ENCODE measurements around the gene ELOA.

Gene ELOA

DNA sequence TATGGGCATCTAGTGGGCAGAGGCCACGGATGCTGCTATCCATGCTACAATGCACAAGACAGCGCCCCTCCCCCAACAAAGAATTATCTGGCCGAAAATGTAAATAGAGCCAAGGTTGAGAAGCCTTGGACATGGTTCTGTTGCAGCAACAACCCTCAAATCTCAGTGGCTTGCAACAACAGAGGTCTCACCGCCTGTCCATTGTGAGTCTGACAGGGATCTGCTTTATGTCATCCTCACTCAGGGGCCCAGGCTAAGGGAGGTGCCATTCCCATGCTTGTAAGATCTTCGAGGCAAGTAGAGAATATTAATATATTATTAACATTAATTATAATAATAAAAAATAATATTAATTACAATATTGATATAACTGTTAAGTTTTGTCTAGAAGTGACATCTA is 25.5 kb downstream of the ELOA start (continued):
- TF ChIP-seq ZEB2 (tag by site-specific recombination; IDR thresholded peaks at IDR 0.05) = no peak
- TF ChIP-seq ZNF639 (tag by site-specific recombination; IDR thresholded peaks at IDR 0.05) = no peak

DNA sequence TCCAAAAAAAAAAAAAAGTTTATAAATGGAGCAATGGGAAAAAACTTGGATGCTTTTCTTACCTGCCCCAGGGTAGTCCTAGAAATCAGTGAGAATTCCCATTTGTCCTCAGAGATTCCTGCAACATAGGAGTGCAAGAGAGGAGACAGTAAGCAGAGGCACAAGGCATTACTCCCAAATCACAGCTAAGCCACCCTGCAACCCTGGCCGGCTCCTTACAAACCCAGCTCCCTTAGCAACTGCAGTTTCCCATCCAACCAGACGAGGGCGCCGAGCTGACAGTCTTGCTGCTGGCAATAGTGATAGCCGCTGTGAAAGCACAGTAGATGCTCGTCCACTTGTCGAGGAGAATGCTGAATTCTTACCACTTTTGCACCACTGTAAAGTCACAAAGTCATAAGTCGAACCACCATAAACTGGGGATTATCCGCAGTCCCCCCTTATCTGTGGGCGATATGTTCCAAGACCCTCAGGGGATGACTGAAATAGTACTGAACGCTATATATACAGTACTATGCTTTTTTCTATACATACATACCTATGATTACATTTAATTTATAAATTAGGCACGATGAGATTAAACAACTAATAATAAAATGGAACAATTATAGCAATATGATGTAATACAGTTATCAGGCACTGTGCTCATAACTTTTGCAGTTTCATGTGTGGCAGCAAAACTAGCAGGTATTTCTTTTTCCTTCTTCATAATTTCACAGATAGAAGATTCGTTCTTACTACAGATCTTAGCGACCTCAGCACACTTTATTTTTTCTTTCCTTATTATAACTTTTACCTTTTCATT is 29.0 kb downstream of the ELOA start:
- ChIA-PET POLR2A (interaction anchor here (0.6 to 1.3 kb wide), 10 partner anchors 9 to 421 kb away, joined by 3 to 6 read pairs (median 4); partner anchors contain the start of genes GALE, LYPLA2 and RPL11), CTCF (interaction anchor here (0.6 to 2.5 kb wide), 38 partner anchors 8 to 656 kb away, joined by 3 to 29 read pairs (median 4); partner anchors contain the start of genes CNR2 and FUCA1)
- Histone ChIP-seq H3K4me3 (ENCODE audit: low read depth, low read length) (no peak overlapping the region), H3K9me3 (ENCODE audit: control insufficient read depth, insufficient read depth, low read depth, low read length) (no peaks in the 10 kb centered on the region), H3K36me3 (ENCODE audit: control insufficient read depth in 2 of 2, insufficient read depth in 1 of 2, low read length in 2 of 2) (peaks cover 15 to 35% of the 10 kb centered on the region in 2 experiments; a peak in 2 of 3 replicates), H3K27ac (ENCODE audit: extremely low read depth, low read depth, low read length) (no peak overlapping the region), H3K4me1 (ENCODE audit: control insufficient read depth, insufficient read depth, low read length) (no peaks in the 10 kb centered on the region)
- TF ChIP-seq ZNF660 (tag by site-specific recombination; IDR thresholded peaks at IDR 0.05) (peak; percentile 89), PRDM1 (tag by site-specific recombination; IDR thresholded peaks at IDR 0.05) (0 out of 2 replicates have a peak, but pooled peaks have one; percentile 60), ZNF362 (tag by site-specific recombination; IDR thresholded peaks at IDR 0.05) (peak; percentile 58; the same call in 1 of the 2 replicates), ZNF2 (tag by site-specific recombination; IDR thresholded peaks at IDR 0.05) (peak; percentile 71), ZNF600 (tag by site-specific recombination; IDR thresholded peaks at IDR 0.05) (0 out of 2 replicates have a peak, but pooled peaks have one; percentile 32), ZNF501 (tag by site-specific recombination; IDR thresholded peaks at IDR 0.05) (no peak), ZNF24 (tag by site-specific recombination; IDR thresholded peaks at IDR 0.05) (peak; percentile 87), ZNF654 (tag by site-specific recombination; IDR thresholded peaks at IDR 0.05; ENCODE audit: low read depth) (peak; percentile 75), PRDM10 (tag by site-specific recombination; IDR thresholded peaks at IDR 0.05) (peak; percentile 59; the same call in 1 of the 2 replicates), ZNF121 (tag by site-specific recombination; IDR thresholded peaks at IDR 0.05) (no peak), ZNF843 (tag by site-specific recombination; IDR thresholded peaks at IDR 0.05) (no peak), ZNF610 (tag by site-specific recombination; IDR thresholded peaks at IDR 0.05; ENCODE audit: borderline replicate concordance) (no peak)
- TF ChIP-seq, protein P1, sequence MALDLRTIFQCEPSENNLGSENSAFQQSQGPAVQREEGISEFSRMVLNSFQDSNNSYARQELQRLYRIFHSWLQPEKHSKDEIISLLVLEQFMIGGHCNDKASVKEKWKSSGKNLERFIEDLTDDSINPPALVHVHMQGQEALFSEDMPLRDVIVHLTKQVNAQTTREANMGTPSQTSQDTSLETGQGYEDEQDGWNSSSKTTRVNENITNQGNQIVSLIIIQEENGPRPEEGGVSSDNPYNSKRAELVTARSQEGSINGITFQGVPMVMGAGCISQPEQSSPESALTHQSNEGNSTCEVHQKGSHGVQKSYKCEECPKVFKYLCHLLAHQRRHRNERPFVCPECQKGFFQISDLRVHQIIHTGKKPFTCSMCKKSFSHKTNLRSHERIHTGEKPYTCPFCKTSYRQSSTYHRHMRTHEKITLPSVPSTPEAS (tag by site-specific recombination; IDR thresholded peaks at IDR 0.05) = no peak
- TF ChIP-seq, protein P2, sequence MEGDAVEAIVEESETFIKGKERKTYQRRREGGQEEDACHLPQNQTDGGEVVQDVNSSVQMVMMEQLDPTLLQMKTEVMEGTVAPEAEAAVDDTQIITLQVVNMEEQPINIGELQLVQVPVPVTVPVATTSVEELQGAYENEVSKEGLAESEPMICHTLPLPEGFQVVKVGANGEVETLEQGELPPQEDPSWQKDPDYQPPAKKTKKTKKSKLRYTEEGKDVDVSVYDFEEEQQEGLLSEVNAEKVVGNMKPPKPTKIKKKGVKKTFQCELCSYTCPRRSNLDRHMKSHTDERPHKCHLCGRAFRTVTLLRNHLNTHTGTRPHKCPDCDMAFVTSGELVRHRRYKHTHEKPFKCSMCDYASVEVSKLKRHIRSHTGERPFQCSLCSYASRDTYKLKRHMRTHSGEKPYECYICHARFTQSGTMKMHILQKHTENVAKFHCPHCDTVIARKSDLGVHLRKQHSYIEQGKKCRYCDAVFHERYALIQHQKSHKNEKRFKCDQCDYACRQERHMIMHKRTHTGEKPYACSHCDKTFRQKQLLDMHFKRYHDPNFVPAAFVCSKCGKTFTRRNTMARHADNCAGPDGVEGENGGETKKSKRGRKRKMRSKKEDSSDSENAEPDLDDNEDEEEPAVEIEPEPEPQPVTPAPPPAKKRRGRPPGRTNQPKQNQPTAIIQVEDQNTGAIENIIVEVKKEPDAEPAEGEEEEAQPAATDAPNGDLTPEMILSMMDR (tag by site-specific recombination; IDR thresholded peaks at IDR 0.05) = peak; percentile 83
